ENCODE data around the gene WFIKKN1.

GRCh38 chr16:649631-650030 lies 18.8 kb downstream of the WFIKKN1 start:
- no peak for TF ChIP-seq CTCF (IDR thresholded peaks at IDR 0.05; ENCODE audit: low read length)
- no peak for TF ChIP-seq EZH2 (IDR thresholded peaks at IDR 0.05; ENCODE audit: borderline replicate concordance, low read length)
